IMR-90 (cell line): ENCODE results near the gene CTBP2. TPM values are rescaled to one million over a fixed set of nuclear protein-coding genes. Genes with fewer than 3 reads are reported as not detected.

Experiments
- ATAC-seq: fragments of 200-7000 bp; cut with Tn5 transposase; 2 replicates; pipeline ENCODE4 v1.9.1; 2020; ENCODE audit warnings: low read depth, mild to moderate bottlenecking, moderate library complexity
- BruUV-seq: library from RNA; stranded (reverse); fragments of 400-500 nt; replicated peaks from 2 replicates; lab custom pipeline; 2021; lab: Mats Ljungman, UMichigan
- CTCF ChIA-PET: fragments of 300-600 bp; formaldehyde crosslinking; extraction: SDS; loops from one replicate; lab custom pipeline; 2021; ENCODE audit warnings: antibody characterized with exemption; lab: Yijun Ruan, JAX
- POLR2A ChIA-PET: fragments of 300-600 bp; sonication (Branson Sonifier 250); formaldehyde crosslinking; loops from one replicate; lab custom pipeline; 2022; ENCODE audit warnings: antibody characterized with exemption; ENCODE audit not compliant: unreplicated experiment; lab: Charles Lee
- DNase-seq: peaks from one replicate; pipeline ENCODE4 v3.0.0; 2013
- H2AFZ ChIP-seq: replicated peaks from 2 replicates; pipeline ENCODE3; 2013; ENCODE audit warnings: low read length, mild to moderate bottlenecking; ENCODE audit not compliant: poor library complexity
- H2AK5ac ChIP-seq: 2 replicates; pipeline ENCODE4 v1.6.1; 2013; ENCODE audit warnings: low read depth, low read length, inconsistent platforms
- H2AK9ac ChIP-seq: replicated peaks from 2 replicates; pipeline ENCODE3; 2013; ENCODE audit warnings: mild to moderate bottlenecking, low read depth, low read length, moderate library complexity; ENCODE audit not compliant: poor library complexity
- H2BK120ac ChIP-seq: 2 replicates; pipeline ENCODE4 v1.6.1; 2013; ENCODE audit warnings: low read depth, low read length, inconsistent platforms
- H2BK15ac ChIP-seq: 3 replicates; pipeline ENCODE4 v1.6.1; 2013; ENCODE audit warnings: low read depth, low read length, inconsistent platforms
- H2BK20ac ChIP-seq: 2 replicates; pipeline ENCODE4 v1.6.1; 2013; ENCODE audit warnings: low read depth, mild to moderate bottlenecking, inconsistent platforms, low read length, moderate library complexity
- H2BK5ac ChIP-seq: 2 replicates; pipeline ENCODE4 v1.6.1; 2013; ENCODE audit warnings: mild to moderate bottlenecking, low read depth, low read length, inconsistent platforms; ENCODE audit not compliant: poor library complexity, severe bottlenecking
- H3K14ac ChIP-seq: replicated peaks from 2 replicates; pipeline ENCODE4 v1.6.1; 2013; ENCODE audit warnings: low read depth, low read length, inconsistent platforms
- H3K18ac ChIP-seq: 2 replicates; pipeline ENCODE4 v1.6.1; 2013; ENCODE audit warnings: low read depth, low read length, control low read depth
- H3K23ac ChIP-seq: 2 replicates; pipeline ENCODE4 v1.6.1; 2013; ENCODE audit warnings: low read depth, low read length, inconsistent platforms
- H3K27ac ChIP-seq: 2 replicates; pipeline ENCODE4 v1.5.1; 2013; ENCODE audit warnings: mild to moderate bottlenecking, control low read depth, low read length; ENCODE audit not compliant: insufficient read depth
- H3K27me3 ChIP-seq: 2 replicates; pipeline ENCODE4 v1.6.1; 2013; ENCODE audit warnings: low read length; ENCODE audit not compliant: control insufficient read depth, insufficient read depth
- H3K36me3 ChIP-seq: 2 replicates; pipeline ENCODE4 v1.6.1; 2013; ENCODE audit warnings: low read length, mixed read lengths; ENCODE audit not compliant: control insufficient read depth, insufficient read depth
- H3K4ac ChIP-seq: 2 replicates; pipeline ENCODE4 v1.6.1; 2013; ENCODE audit warnings: low read depth, low read length, inconsistent platforms
- H3K4me1 ChIP-seq: 2 replicates; pipeline ENCODE4 v1.6.1; 2013; ENCODE audit warnings: low read length, mixed read lengths; ENCODE audit not compliant: control insufficient read depth, insufficient read depth
- H3K4me2 ChIP-seq: 2 replicates; pipeline ENCODE4 v1.6.1; 2013; ENCODE audit warnings: low read depth, mild to moderate bottlenecking, control low read depth, low read length, moderate library complexity
- H3K4me3 ChIP-seq: 2 replicates; pipeline ENCODE4 v1.5.1; 2013; ENCODE audit warnings: low read depth, mild to moderate bottlenecking, control low read depth, low read length, moderate library complexity; ENCODE audit not compliant: insufficient read depth
- H3K56ac ChIP-seq: 2 replicates; pipeline ENCODE4 v1.6.1; 2013; ENCODE audit warnings: low read length, inconsistent platforms; ENCODE audit not compliant: insufficient read depth; ENCODE audit errors: extremely low read depth
- H3K79me1 ChIP-seq, 2 experiments: 2 replicates each; pipeline ENCODE4 v1.6.1; 2013; ENCODE audit warnings: low read length in 2 of 2, inconsistent platforms in 1 of 2, low read depth in 1 of 2
- H3K9ac ChIP-seq: 2 replicates; pipeline ENCODE4 v1.6.1; 2013; ENCODE audit warnings: low read depth, low read length, control low read depth
- H3K9me1 ChIP-seq: 2 replicates; pipeline ENCODE4 v1.6.1; 2013; ENCODE audit warnings: low read length, inconsistent platforms; ENCODE audit not compliant: insufficient read depth
- H3K9me3 ChIP-seq: 2 replicates; pipeline ENCODE4 v1.6.1; 2013; ENCODE audit warnings: low read length; ENCODE audit not compliant: control insufficient read depth, insufficient read depth
- H4K20me1 ChIP-seq: 2 replicates; pipeline ENCODE4 v1.6.1; 2013; ENCODE audit warnings: low read length, inconsistent platforms; ENCODE audit not compliant: insufficient read depth
- H4K5ac ChIP-seq: 2 replicates; pipeline ENCODE4 v1.6.1; 2013; ENCODE audit warnings: mild to moderate bottlenecking, low read depth, low read length, control low read depth
- H4K8ac ChIP-seq, 2 experiments: 2 replicates each; pipeline ENCODE4 v1.6.1; 2013; ENCODE audit warnings: low read depth in 2 of 2, low read length in 2 of 2, control low read depth in 1 of 2, inconsistent platforms in 1 of 2
- H4K91ac ChIP-seq: 2 replicates; pipeline ENCODE4 v1.6.1; 2013; ENCODE audit warnings: low read depth, low read length, inconsistent platforms; ENCODE audit not compliant: insufficient read depth
- BHLHE40 ChIP-seq: fragments of 150-350 bp; IDR thresholded peaks from 2 replicates; pipeline ENCODE4 v1.6.1; 2016; ENCODE audit warnings: mild to moderate bottlenecking, low read depth, low read length
- CHD1 ChIP-seq: IDR thresholded peaks from 2 replicates; pipeline ENCODE4 v1.6.1; 2012; ENCODE audit warnings: low read depth, low read length, improper control_type of control experiment
- CTCF ChIP-seq: conservative IDR thresholded peaks from 2 replicates; pipeline ENCODE4 v1.5.1; 2012; ENCODE audit warnings: mild to moderate bottlenecking, low read depth, low read length, improper control_type of control experiment
- ELK1 ChIP-seq: fragments of 150-350 bp; IDR thresholded peaks from 2 replicates; pipeline ENCODE4 v1.6.1; 2016; ENCODE audit warnings: low read depth, mild to moderate bottlenecking, low read length, moderate library complexity, borderline replicate concordance
- MAFK ChIP-seq: IDR thresholded peaks from 2 replicates; pipeline ENCODE4 v1.6.1; 2012; ENCODE audit warnings: low read depth, low read length, improper control_type of control experiment
- MAZ ChIP-seq: IDR thresholded peaks from 2 replicates; pipeline ENCODE4 v1.6.1; 2012; ENCODE audit warnings: low read depth, mild to moderate bottlenecking, low read length, improper control_type of control experiment, moderate library complexity, borderline replicate concordance
- MXI1 ChIP-seq: IDR thresholded peaks from 2 replicates; pipeline ENCODE4 v1.6.1; 2012; ENCODE audit warnings: low read depth, mild to moderate bottlenecking, low read length, moderate library complexity, borderline replicate concordance
- NFE2L2 ChIP-seq: fragments of 150-350 bp; IDR thresholded peaks from 2 replicates; pipeline ENCODE4 v1.6.1; 2016; ENCODE audit warnings: low read depth, mild to moderate bottlenecking, low read length
- POLR2A ChIP-seq: IDR thresholded peaks from 2 replicates; pipeline ENCODE4 v1.6.1; 2012; ENCODE audit warnings: mild to moderate bottlenecking, low read depth, low read length
- RAD21 ChIP-seq: IDR thresholded peaks from 2 replicates; pipeline ENCODE4 v1.6.1; 2012; ENCODE audit warnings: low read length, improper control_type of control experiment
- RCOR1 ChIP-seq: IDR thresholded peaks from 2 replicates; pipeline ENCODE4 v1.6.1; 2012; ENCODE audit warnings: mild to moderate bottlenecking, low read length, improper control_type of control experiment; ENCODE audit not compliant: insufficient replicate concordance
- SMC3 ChIP-seq: fragments of 150-350 bp; IDR thresholded peaks from 2 replicates; pipeline ENCODE4 v1.6.1; 2016; ENCODE audit warnings: low read depth, mild to moderate bottlenecking, antibody characterized with exemption, low read length, moderate library complexity
- USF2 ChIP-seq: fragments of 150-350 bp; IDR thresholded peaks from 2 replicates; pipeline ENCODE4 v1.6.1; 2017; ENCODE audit warnings: mild to moderate bottlenecking, antibody characterized with exemption, low read length, low read depth
- WGBS, 2 experiments: methylation state at CpG; one replicate each; pipeline versions ENCODE4 v1.1.5 to v1.1.7; 2013; ENCODE audit warnings: missing lambda C conversion rate in 2 of 2; ENCODE audit not compliant: insufficient read length in 1 of 2; ENCODE audit errors: extremely low coverage in 2 of 2; 5-methylcytosine and 5-hydroxymethylcytosine counted together
- dilution Hi-C: fragments of 300-500 bp; cut with HindIII; formaldehyde crosslinking; loops from one replicate; pipeline ENCODE4 v1.14.3; 2018; ENCODE audit warnings: low sequenced_read_pairs; ENCODE audit not compliant: unreplicated experiment
- in situ Hi-C: fragments of 300-500 bp; cut with MboI; formaldehyde crosslinking; loops from 3 replicates; pipeline ENCODE4 v1.14.3; 2019; ENCODE audit warnings: low sequenced_read_pairs, inconsistent platforms, mixed read lengths
- intact Hi-C: fragments of 100-400 bp; cut with micrococcal nuclease; formaldehyde crosslinking; loops from 2 replicates; pipeline ENCODE4 v1.10.0; 2022
- polyA plus RNA-seq, 3 experiments: library from polyadenylated mRNA; depleted of rRNA; stranded (reverse); fragments of >200 nt; gene quantifications; 2 replicates each; pipeline ENCODE4 v1.2.3, GENCODE V29; 2012; ENCODE audit warnings: low replicate concordance in 1 of 3
- total RNA-seq: library from RNA; depleted of rRNA; stranded (reverse); fragments of >200 nt; gene quantifications from 2 replicates; pipeline ENCODE4 v1.2.3, GENCODE V29; 2012

The CTBP2 gene
- total and polyA plus RNA-seq, 2 of the 4 experiments (the other 2 are of a cell fraction): 81.0 to 86.6 TPM

GRCh38 chr10:124992462-124993344 is 167.7 kb downstream of the CTBP2 start:
- Histone ChIP-seq H4K8ac (no peak overlapping the region), H2BK5ac (no peak overlapping the region), H2AK5ac (no peak overlapping the region), H3K23ac (no peak overlapping the region), H4K20me1 (peaks cover 19% of the 10 kb centered on the region), H3K14ac (no peak overlapping the region), H3K79me1 (peaks cover 0 to 37% of the 10 kb centered on the region in 2 experiments; a peak in 3 of 4 replicates), H4K5ac (no peak overlapping the region), H3K27ac (no peak overlapping the region), H2BK15ac (no peak overlapping the region), H3K27me3 (no peaks in the 10 kb centered on the region), H3K4me3 (no peak overlapping the region), H3K4ac (no peak overlapping the region), H2BK120ac (no peak overlapping the region), H2AK9ac (no peak overlapping the region), H2BK20ac (no peak overlapping the region), H3K9ac (no peak overlapping the region), H3K4me1 (no peaks in the 10 kb centered on the region), H4K91ac (no peak overlapping the region), H2AFZ (no peak overlapping the region), H3K36me3 (peaks cover 72% of the 10 kb centered on the region), H3K18ac (no peak overlapping the region), H3K4me2 (no peak overlapping the region), H3K9me3 (no peaks in the 10 kb centered on the region), H3K56ac (no peak overlapping the region), H3K9me1 (peaks cover 2% of the 10 kb centered on the region; the same call in 1 of the 2 replicates)
- BruUV-seq: no TSS peak
- CTCF ChIA-PET: interaction anchor here (1.2 to 1.7 kb wide), 4 partner anchors 8 to 55 kb away, joined by 3 to 11 read pairs (median 6); no protein-coding TSS in a partner anchor
- POLR2A ChIA-PET: no interaction called here
- 51% methylated on average over 7 of the region's 20 CpGs; no CpG with 5 or more reads in 1 of the 2 experiments for WGBS, 2 experiments
- DNase-seq (peak; percentile 63), ATAC-seq (peak; percentile 74)
- in situ Hi-C loops: loop anchor here (25.0 kb wide), 1 partner anchor 455 kb away; no protein-coding TSS in a partner anchor
- dilution Hi-C loops: no loop called here
- intact Hi-C loops: loop anchor here (5.0 to 10.0 kb wide), 2 partner anchors 350 to 722 kb away; partner anchors contain the start of gene EDRF1
- TF ChIP-seq MAFK: no peak
- no peak for TF ChIP-seq MAZ
- TF ChIP-seq ELK1: no peak
- TF ChIP-seq BHLHE40: no peak
- no peak for TF ChIP-seq NFE2L2
- TF ChIP-seq MXI1: no peak
- peak; percentile 55 for TF ChIP-seq RAD21
- TF ChIP-seq SMC3: peak; percentile 49; the same call in 1 of the 2 replicates
- TF ChIP-seq CHD1: no peak
- no peak for TF ChIP-seq POLR2A
- no peak for TF ChIP-seq RCOR1
- no peak for TF ChIP-seq USF2
- TF ChIP-seq CTCF: peak; percentile 47
